Stimulated activated CD8-positive, alpha-beta memory T cell treated with anti-CD3 and anti-CD28 coated beads, Interleukin-2, amount 100 ng/mL, for 48 hours (primary cell): Measurements from ENCODE around the gene ANKRD13B.
"Not testable (repeated sequence)": the region's sequence is repeated elsewhere in the genome, so short reads cannot be mapped to it uniquely, and the experiment has no call there.

Source experiments
- DNase-seq, 2 donors: peaks; one replicate each; pipeline ENCODE4 v3.0.0-alpha.2; 2020; ENCODE audit warnings: low read depth in 2 of 2

The ANKRD13B gene

DNA sequence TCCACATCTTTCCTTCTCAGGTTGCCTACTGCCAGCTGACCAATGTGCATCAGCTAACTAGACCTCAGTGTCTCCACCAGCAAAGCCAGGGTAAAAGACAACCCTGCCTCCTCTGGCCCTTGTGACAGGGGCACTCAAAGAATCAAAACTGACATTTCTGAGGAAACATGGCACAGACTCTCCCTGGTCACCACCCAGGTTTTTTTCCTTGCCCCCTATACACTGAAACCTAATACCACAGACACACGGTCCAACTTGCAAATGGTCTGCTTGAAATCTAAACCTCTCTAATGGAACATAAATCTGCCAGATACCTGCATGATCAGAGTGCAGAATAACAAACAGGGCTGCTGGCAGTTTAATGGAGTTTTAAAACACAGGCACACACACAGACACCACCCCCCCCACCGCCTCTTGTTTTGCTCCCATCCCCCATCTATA, 49.3 kb downstream of the ANKRD13B start:
- no peak for DNase-seq

DNA sequence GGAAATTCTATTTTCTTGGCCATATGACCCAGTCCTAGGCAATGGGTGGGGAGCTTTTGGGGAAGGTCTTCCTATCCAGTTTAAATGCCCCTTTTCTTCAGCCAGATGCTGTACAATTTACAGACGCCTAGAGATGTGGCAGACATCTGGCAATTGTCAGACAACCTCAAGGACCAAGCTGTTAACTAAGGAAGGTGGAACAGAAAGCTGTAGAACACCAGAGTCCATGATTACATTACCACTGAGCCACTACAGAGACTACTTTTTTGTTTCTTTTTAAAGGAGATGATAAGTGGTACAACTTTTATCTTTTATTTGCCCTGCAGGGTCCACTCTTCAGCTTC, 50.9 kb downstream of the ANKRD13B start:
- no peak for DNase-seq

DNA sequence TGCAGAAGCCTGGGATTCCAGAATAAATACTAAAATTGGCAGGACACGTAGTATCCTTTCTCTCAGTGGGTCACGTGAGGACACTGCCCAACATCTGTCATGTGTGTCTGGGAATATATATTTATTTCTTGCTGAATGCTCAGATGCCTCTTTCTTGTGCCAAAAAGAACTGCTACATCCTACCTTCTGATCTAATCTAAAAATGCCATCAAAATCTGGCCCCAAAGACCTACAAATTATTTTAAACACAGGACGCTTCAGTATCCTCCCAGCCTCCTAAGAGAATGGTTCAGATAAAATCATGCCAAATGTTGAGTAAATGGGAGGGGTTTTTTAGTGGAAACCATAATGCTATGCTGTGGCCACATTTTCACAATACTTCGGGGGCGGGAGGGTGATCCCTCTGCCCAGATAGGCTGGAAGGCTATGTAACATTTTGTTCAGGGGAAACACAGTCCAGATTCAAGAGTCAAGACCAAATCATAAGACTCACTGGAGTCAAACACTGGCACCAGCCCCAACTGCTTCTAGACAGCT, 52.7 kb downstream of the ANKRD13B start:
- no peak for DNase-seq

DNA sequence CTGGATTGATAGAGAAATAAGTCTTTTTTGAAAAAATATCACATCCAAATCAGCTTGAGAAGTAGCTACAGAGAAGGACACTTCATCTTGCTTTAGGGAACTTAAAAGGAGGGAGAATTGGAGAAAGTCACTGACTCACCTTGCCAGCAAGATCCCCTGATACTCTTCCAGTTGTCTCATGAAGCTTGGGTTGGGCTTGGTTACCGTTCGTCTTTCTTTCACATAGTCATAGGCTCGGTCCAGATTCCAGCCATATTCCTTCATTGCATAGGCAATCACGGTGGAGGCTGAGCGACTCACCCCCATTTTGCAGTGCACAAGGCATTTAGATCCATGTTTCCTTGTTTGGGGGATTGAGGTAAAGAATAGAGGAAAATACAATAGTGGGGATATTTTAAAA, 55.1 kb downstream of the ANKRD13B start:
- DNase-seq, result no peak

DNA sequence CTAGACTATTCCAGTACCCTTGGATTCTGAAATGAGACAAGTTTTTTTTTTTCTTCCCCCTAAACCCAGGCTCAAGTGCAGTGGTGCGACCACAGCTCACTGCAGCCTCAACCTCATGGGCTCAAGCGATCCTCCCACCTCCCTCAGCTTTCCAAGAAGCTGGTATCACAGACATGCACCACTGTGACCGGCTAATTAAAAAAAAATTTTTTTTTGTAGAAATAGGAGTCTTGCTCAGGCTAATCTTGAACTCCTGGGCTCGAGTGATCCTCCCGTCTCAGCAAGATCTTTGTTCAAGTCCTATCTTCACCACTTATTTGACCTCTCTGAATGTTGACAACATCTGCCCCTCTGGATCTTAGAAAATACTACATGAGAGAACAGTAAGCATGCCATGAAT, 56.4 kb downstream of the ANKRD13B start:
- no peak for DNase-seq

DNA sequence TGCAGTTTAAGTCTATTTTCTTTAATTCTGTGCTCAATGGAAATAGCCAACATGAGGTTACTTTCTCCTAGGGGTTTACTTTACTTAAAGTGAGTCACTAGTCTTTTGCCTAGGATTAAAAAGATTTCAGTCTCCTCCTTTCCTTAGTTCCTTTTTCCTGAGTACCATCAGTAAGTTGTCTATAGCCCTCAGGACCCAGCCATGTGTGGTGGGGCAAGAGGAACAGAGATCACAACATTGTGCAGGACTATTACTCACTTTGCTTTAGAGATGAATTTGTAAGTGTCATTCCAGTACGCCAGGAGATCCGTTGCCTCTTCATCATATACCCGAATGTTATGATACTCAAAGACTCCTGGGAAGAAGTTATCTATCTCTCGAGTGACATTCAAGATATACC, 57.5 kb downstream of the ANKRD13B start:
- DNase-seq, result no peak

DNA sequence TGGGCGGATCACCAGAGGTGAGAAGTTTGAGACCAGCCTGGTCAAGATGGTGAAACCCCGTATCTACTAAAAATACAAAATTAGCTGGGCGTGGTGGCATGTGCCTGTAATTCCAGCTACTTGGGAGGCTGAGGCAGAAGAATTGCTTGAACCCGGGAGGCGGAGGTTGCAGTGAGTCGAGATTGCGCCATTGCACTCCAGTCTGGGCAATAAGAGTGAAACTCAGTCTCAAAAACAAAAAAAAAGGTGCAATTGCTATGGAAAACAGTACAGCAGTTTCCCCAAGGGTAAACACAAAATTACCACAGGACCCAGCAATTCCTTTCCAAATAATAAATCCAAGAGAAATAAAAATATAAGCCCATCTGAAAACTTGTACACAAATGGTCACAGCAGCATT, 59.0 kb downstream of the ANKRD13B start:
- DNase-seq, result not testable (repeated sequence)

DNA sequence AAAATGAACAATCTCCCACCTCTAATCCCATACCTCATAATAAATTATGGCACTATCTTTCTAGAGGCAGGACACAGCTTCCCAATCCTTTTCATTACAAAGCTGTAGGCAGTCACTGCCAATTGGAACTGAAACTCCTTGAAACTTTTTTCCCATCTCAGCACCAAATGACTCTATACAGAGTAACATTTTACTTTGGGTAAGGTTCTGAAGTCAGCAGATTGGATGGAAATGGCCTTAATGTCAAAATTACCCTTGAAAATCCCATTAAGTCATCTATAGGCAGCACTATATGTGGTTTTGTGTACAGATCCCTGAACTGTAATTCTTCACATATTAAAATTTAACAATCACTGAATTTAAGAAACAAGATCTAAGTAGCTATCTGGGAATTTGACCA, 60.0 kb downstream of the ANKRD13B start:
- DNase-seq, result no peak

DNA sequence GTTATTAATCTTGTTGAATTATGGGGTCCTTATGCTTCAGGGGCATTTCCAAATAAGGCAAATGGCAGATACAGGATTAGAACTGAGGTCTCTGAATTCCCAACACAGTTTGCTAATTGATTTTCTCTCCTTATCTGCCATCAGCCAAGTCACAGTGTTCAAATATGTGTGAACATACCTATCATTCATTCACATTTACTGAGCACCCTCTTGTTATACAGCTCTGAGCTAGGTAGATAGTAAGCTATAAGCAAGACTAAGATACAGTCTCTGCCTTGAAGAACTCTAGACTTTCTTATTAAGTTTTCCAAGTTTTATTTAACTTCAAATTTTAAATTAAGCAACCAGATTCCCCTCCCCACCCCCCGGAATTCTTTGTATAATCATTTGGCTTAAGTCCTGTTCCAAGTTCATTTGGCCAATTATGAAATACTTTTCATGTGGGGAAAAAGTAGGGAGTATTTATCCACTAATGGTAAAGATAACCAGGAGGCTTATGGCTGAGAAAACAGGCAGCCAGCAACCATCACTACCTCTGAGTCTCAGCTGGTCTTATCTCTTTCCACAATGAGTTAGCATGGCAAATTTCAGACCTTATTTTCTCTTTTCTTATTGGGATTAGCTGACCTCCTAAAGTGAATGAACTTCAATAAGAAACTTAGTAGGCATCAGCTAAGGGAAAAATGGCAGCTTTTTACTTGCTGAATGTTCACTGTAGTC, 61.2 kb downstream of the ANKRD13B start:
- no peak for DNase-seq

DNA sequence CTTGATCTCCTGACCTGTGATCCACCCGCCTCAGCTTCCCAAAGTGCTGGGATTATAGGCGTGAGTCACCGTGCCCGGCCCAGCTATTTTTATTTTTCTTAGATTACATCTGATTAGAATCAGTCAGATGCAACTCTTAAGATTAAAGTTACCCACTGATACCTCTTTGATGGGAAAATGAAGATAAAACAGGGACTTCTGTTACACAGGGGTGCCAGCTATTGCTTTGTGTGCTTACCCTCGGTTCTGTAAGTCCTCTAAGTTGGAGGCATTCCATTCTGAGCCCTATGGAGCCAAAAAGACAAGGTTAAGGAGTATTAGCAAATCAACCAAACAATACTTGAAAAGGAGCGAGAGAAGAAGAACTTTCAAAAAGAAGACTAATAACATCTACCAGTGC, 62.4 kb downstream of the ANKRD13B start:
- DNase-seq, result no peak

DNA sequence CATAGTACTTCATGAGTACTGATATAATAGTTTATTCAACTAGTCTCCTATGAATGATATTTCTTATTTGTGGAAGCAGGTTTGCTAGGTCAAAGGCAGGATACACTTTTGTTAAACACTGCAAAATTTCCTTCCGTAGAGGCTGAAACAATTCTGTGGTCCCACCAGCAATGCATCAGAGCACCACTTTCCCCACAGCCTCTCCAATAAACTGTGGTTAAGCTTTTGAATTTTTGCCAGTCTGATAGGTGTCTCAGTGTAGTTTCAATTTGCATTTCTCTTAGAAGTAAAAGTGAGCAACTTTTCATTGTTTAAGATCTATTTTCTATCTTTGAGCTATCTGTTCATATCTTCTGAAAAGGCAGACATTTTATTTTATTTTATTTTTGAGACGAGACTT, 66.2 kb downstream of the ANKRD13B start:
- no peak for DNase-seq

DNA sequence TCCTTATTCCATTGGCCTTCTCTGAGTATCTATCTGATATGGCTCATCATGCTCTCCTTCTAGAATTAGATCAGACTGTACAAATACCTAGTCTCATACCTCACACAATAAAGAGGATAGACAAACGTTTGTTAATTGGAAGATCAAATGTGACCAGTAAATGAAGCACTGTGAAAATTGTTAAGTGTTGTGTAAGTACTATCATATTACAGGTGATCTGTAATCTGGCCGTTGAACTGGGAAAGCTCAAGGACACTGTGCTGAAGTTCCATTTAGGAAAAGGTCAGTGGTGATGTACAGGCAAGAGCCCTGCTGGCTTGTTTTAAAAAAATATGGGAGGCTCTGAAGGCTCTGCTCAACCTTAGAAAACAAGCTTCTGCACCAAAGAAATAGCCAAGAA, 68.3 kb downstream of the ANKRD13B start:
- DNase-seq, result no peak

DNA sequence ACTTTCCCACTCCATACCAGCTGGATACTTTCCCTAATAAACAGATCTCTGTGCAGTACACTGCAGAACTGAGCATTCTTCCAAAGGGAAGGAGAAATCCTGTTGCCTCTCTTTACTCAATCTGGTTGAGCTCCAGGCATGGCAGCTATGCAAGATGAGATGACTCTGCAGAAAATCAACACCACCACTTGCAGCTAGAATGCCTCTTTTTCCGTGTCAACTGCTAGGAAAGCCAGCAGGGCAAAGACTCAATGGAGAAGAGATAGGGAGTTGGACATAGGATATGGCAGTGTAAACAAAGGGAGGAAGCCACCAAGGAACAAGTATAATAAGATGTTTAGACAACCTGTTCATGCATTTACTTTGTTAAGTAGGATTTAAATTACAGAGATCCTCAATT, 70.2 kb downstream of the ANKRD13B start:
- no peak for DNase-seq
